Vagina (tissue), 2 donors: ENCODE data around the gene SHISA5. TPM values are rescaled to one million over a fixed set of nuclear protein-coding genes. Genes with fewer than 3 reads are reported as not detected.

Experiments
- DNase-seq, 2 donors: peaks; one replicate each; pipeline ENCODE4 v3.0.0-alpha.2; 2017; ENCODE audit errors: extremely low spot score in 2 of 2
- H3K27ac ChIP-seq: fragments of 200-600 bp; sonication (generic); one replicate; pipeline ENCODE4 v1.5.1; 2019
- H3K27me3 ChIP-seq: fragments of 200-600 bp; sonication (generic); one replicate; pipeline ENCODE4 v1.5.1; 2019
- H3K36me3 ChIP-seq, 2 donors: fragments of 200-600 bp; sonication (generic); one replicate each; pipeline ENCODE4 v1.5.1; 2017 to 2019
- H3K4me1 ChIP-seq: fragments of 200-600 bp; sonication (generic); one replicate; pipeline ENCODE4 v1.5.1; 2019
- H3K4me3 ChIP-seq, 2 donors: fragments of 200-600 bp; sonication (generic); 1 replicate in 1 of 2; 2 replicates in 1 of 2; pipeline ENCODE4 v1.5.1; 2016 to 2019
- H3K9me3 ChIP-seq: fragments of 200-600 bp; sonication (generic); one replicate; pipeline ENCODE4 v1.5.1; 2019
- POLR2A ChIP-seq, 2 donors: fragments of 450-650 bp; IDR thresholded peaks; one replicate each; pipeline ENCODE4 v1.6.1; 2017; ENCODE audit warnings: antibody characterized with exemption in 2 of 2, mild to moderate bottlenecking in 2 of 2, moderate library complexity in 2 of 2
- POLR2AphosphoS5 ChIP-seq, 2 donors: sonication (generic); formaldehyde crosslinking; IDR thresholded peaks; one replicate each; pipeline ENCODE4 v1.9.0; 2017; ENCODE audit warnings: antibody characterized with exemption in 2 of 2, mild to moderate bottlenecking in 2 of 2, low read depth in 1 of 2; ENCODE audit not compliant: insufficient read depth in 1 of 2
- intact Hi-C: fragments of 100-400 bp; cut with DNase I; formaldehyde crosslinking; loops from one replicate; pipeline ENCODE4 v1.15.1; 2023
- total RNA-seq: library from RNA; depleted of rRNA; stranded (reverse); fragments of >200 nt; gene quantifications from one replicate; pipeline ENCODE4 v1.2.3, GENCODE V29; 2016
- TF ChIP-seq, protein P1 (sequence below), 3 experiments: fragments of 450-650 bp in 2 of 3; fragments of 200-600 bp in 1 of 3; sonication (generic) in 1 of 3; IDR thresholded peaks; one replicate each; pipeline ENCODE4 v1.5.1; 2017 to 2019; ENCODE audit warnings: antibody characterized with exemption in 3 of 3, mild to moderate bottlenecking in 2 of 3, moderate library complexity in 2 of 3

The SHISA5 gene
- total RNA-seq, 1 donor from 2014 or later = 133 TPM

DNA sequence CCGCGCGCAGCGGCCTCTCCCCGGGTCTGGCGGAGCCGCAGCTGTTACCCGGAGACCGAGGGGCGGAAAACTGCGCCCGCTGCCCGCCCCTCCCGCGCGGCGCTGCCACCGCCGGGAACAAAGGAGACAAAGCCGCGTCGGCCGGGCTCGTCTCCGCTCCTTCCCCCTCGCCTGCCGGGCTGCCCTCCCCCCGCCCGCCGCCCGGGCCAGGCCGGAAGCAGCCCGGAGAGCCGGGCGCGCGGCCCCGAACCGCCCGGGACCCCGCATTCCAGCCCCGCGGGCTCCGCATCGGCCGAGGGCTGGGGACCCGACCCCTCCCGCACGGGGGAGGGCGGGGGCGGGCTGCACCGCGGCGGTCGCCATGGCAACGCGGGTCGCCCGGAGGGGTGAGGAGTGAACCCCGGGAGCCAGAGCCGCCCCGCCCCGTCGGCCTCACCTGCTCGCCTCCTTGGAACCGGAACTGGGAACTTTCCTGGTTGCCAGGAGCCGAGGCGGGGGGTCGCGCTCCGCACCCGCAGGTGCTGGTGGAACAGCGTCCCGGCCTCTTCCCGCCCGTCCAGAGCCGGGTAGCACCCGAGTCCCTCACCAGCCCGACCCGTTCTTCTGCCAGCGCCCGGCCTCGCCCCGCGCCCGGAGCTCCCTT, 74.5 kb downstream of the SHISA5 start:
- TF ChIP-seq POLR2A (IDR thresholded peaks at IDR 0.05) (no peak), POLR2AphosphoS5 (IDR thresholded peaks at IDR 0.05; ENCODE audit: insufficient read depth in 1 of 2, low read depth in 1 of 2) (no peak)
- TF ChIP-seq, protein P1, sequence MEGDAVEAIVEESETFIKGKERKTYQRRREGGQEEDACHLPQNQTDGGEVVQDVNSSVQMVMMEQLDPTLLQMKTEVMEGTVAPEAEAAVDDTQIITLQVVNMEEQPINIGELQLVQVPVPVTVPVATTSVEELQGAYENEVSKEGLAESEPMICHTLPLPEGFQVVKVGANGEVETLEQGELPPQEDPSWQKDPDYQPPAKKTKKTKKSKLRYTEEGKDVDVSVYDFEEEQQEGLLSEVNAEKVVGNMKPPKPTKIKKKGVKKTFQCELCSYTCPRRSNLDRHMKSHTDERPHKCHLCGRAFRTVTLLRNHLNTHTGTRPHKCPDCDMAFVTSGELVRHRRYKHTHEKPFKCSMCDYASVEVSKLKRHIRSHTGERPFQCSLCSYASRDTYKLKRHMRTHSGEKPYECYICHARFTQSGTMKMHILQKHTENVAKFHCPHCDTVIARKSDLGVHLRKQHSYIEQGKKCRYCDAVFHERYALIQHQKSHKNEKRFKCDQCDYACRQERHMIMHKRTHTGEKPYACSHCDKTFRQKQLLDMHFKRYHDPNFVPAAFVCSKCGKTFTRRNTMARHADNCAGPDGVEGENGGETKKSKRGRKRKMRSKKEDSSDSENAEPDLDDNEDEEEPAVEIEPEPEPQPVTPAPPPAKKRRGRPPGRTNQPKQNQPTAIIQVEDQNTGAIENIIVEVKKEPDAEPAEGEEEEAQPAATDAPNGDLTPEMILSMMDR (IDR thresholded peaks at IDR 0.05) = no peak
- intact Hi-C loops = no loop called here
- Histone ChIP-seq H3K4me3 (peak overlapping the region; percentile 79 to 97), H3K4me1 (peaks cover 89% of the 10 kb centered on the region), H3K36me3 (no peaks in the 10 kb centered on the region), H3K27ac (peak overlapping the region; percentile 85), H3K9me3 (no peaks in the 10 kb centered on the region), H3K27me3 (no peaks in the 10 kb centered on the region)
- DNase-seq = no peak

GRCh38 chr3:48428572-48429316, 75.2 kb downstream of the SHISA5 start:
- TF ChIP-seq, protein P1 (IDR thresholded peaks at IDR 0.05) = no peak
- TF ChIP-seq POLR2A (IDR thresholded peaks at IDR 0.05) (peak in 1 of 2 donors; percentile 43), POLR2AphosphoS5 (IDR thresholded peaks at IDR 0.05; ENCODE audit: insufficient read depth in 1 of 2, low read depth in 1 of 2) (peak in 1 of 2 donors; percentile 65)
- H3K27ac ChIP-seq = peak overlapping the region; percentile 85
- no peaks in the 10 kb centered on the region for H3K27me3 ChIP-seq
- intact Hi-C loops = no loop called here
- DNase-seq = no peak
- H3K9me3 ChIP-seq = no peaks in the 10 kb centered on the region
- H3K36me3 ChIP-seq = peaks cover 0 to 3% of the 10 kb centered on the region in 2 donors
- H3K4me1 ChIP-seq = peaks cover 89% of the 10 kb centered on the region
- peak overlapping the region; percentile 79 to 97 for H3K4me3 ChIP-seq

DNA sequence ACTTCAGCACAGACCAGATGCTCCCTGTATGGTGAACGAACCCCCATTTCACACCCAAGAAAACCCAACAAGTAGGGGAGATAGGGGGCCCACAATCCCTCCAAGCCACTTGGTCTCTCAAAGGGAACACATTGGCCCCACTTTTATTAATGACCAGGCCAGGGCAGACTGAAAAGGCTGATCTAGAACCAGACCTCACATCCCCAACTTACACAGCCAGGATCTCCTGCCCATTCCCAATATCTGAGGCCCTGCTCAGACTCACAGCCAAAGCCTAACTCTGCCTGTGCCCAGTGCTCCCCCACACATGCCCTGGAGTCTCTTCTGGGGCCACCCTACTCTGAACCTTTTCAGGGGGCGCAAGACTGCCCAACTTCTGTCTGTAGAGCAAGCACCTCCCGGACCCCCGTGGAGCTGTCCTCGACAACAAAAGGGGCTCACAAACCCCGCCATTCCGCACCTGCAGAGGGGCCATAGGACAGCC, 75.8 kb downstream of the SHISA5 start:
- intact Hi-C loops = no loop called here
- Histone ChIP-seq H3K36me3 (peaks cover 0 to 9% of the 10 kb centered on the region in 2 donors), H3K27me3 (no peaks in the 10 kb centered on the region), H3K4me1 (peaks cover 89% of the 10 kb centered on the region), H3K9me3 (no peaks in the 10 kb centered on the region), H3K4me3 (peak overlapping the region; percentile 79 to 97), H3K27ac (peak overlapping the region; percentile 85)
- DNase-seq = no peak
- no peak for TF ChIP-seq POLR2AphosphoS5 (IDR thresholded peaks at IDR 0.05; ENCODE audit: insufficient read depth in 1 of 2, low read depth in 1 of 2)
- TF ChIP-seq, protein P1 (IDR thresholded peaks at IDR 0.05) = no peak
- TF ChIP-seq POLR2A (IDR thresholded peaks at IDR 0.05) = no peak

DNA sequence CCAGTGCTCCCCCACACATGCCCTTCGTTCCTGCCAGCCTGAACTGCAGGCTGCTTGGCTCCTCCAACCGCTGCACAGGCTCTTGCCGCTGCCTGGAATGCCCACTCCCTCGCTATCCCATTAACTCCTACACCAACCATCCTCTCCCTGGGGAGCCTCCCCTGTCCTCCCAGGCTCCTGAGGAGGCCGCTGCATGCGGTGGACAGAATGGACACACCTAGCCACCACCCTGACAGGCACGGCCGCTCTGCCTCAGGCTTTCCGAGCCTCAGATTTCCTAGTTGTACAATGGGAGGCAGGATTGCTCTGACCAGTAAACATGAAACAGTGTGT, 76.4 kb downstream of the SHISA5 start:
- Histone ChIP-seq H3K9me3 (no peaks in the 10 kb centered on the region), H3K36me3 (peaks cover 0 to 15% of the 10 kb centered on the region in 2 donors), H3K27me3 (no peaks in the 10 kb centered on the region), H3K4me1 (peaks cover 89% of the 10 kb centered on the region), H3K27ac (peak overlapping the region; percentile 85), H3K4me3 (peak overlapping the region; percentile 79 to 97)
- intact Hi-C loops = no loop called here
- no peak for TF ChIP-seq POLR2AphosphoS5 (IDR thresholded peaks at IDR 0.05; ENCODE audit: insufficient read depth in 1 of 2, low read depth in 1 of 2)
- TF ChIP-seq, protein P1 (IDR thresholded peaks at IDR 0.05) = no peak
- no peak for TF ChIP-seq POLR2A (IDR thresholded peaks at IDR 0.05)
- DNase-seq = no peak
